HepG2 (cell line): ENCODE data around the gene SEPTIN10. TPM values are rescaled to one million over a fixed set of nuclear protein-coding genes. Genes with fewer than 3 reads are reported as not detected.

Source experiments
- ATAC-seq: fragments of 200-7000 bp; cut with Tn5 transposase; 3 replicates; pipeline ENCODE4 v1.9.1; 2020; ENCODE audit warnings: mild to moderate bottlenecking, moderate library complexity
- BruUV-seq: library from RNA; stranded (reverse); fragments of 400-500 nt; replicated peaks from 2 replicates; lab custom pipeline; 2021; lab: Mats Ljungman, UMichigan
- CTCF ChIA-PET: fragments of 300-600 bp; formaldehyde crosslinking; extraction: SDS; loops from one replicate; lab custom pipeline; 2021; ENCODE audit warnings: low total read pairs, inconsistent platforms, low intra/inter-chr PET ratio; lab: Yijun Ruan, JAX
- POLR2A ChIA-PET: fragments of 350-600 bp; sonication (Branson Sonifier 250); formaldehyde crosslinking; loops from one replicate; lab custom pipeline; 2020; ENCODE audit warnings: antibody characterized with exemption, inconsistent platforms; lab: Yijun Ruan, JAX
- DNase-seq: peaks from one replicate; pipeline ENCODE4 v3.0.0-alpha.2; 2015; ENCODE audit warnings: low spot score
- FAIRE-seq: peaks from 3 replicates; lab custom pipeline; 2011; peaks lifted over from hg19 to GRCh38; lab: Jason Lieb, UNC
- H2AFZ ChIP-seq: one replicate; pipeline ENCODE4 v1.6.1; 2011; ENCODE audit warnings: low read length, inconsistent platforms
- H3K27ac ChIP-seq: fragments of 300-600 bp; 3 replicates; pipeline ENCODE4 v1.8.0; 2011; ENCODE audit warnings: mixed run types, mild to moderate bottlenecking, mixed read lengths, low read length, inconsistent platforms; ENCODE audit not compliant: insufficient read depth; ENCODE audit errors: extremely low read length
- H3K27me3 ChIP-seq, 2 experiments: fragments of 200-600 bp in 1 of 2; 2 replicates in 1 of 2; 3 replicates in 1 of 2; pipeline versions ENCODE4 v1.6.0 to v1.8.0; 2011; ENCODE audit warnings: low read length in 2 of 2, mild to moderate bottlenecking in 2 of 2, moderate library complexity in 2 of 2, inconsistent platforms in 1 of 2; ENCODE audit not compliant: insufficient read depth in 2 of 2, control insufficient read depth in 1 of 2
- H3K36me3 ChIP-seq, 2 experiments: fragments of 200-600 bp in 1 of 2; replicated peaks in 1 of 2; 2 replicates in 1 of 2; 3 replicates in 1 of 2; pipeline versions ENCODE4 v1.5.1 to v1.8.0; 2011; ENCODE audit warnings: low read length in 2 of 2, inconsistent platforms in 1 of 2; ENCODE audit not compliant: insufficient read depth in 2 of 2, control insufficient read depth in 1 of 2
- H3K4me1 ChIP-seq: 2 replicates; pipeline ENCODE4 v1.5.1; 2012; ENCODE audit warnings: low read length, inconsistent platforms; ENCODE audit not compliant: insufficient read depth
- H3K4me2 ChIP-seq: 2 replicates; pipeline ENCODE4 v1.6.0; 2011; ENCODE audit warnings: low read depth, low read length, inconsistent platforms
- H3K4me3 ChIP-seq, 3 experiments: fragments of 200-600 bp in 1 of 3; sonication (generic), shearing (Covaris generic) in 1 of 3; replicated peaks in 1 of 3; 2 replicates each; pipeline ENCODE4 v1.5.1; 2011 to 2016; ENCODE audit warnings: low read length in 3 of 3, inconsistent platforms in 2 of 3, low read depth in 2 of 3, mild to moderate bottlenecking in 2 of 3, control low read depth in 1 of 3, mixed read lengths in 1 of 3; ENCODE audit not compliant: insufficient read depth in 1 of 3
- H3K79me2 ChIP-seq: one replicate; pipeline ENCODE4 v1.6.1; 2011; ENCODE audit warnings: low read length, inconsistent platforms; ENCODE audit not compliant: insufficient read depth
- H3K9ac ChIP-seq: 2 replicates; pipeline ENCODE4 v1.6.0; 2011; ENCODE audit warnings: mild to moderate bottlenecking, low read depth, low read length, inconsistent platforms; ENCODE audit not compliant: insufficient read depth
- H3K9me3 ChIP-seq: 2 replicates; pipeline ENCODE4 v1.5.1; 2012; ENCODE audit warnings: mild to moderate bottlenecking, low read length
- H4K20me1 ChIP-seq: 2 replicates; pipeline ENCODE4 v1.6.0; 2011; ENCODE audit warnings: inconsistent platforms, mild to moderate bottlenecking, low read length, moderate library complexity; ENCODE audit not compliant: insufficient read depth
- CREB3 ChIP-seq: sonication (generic); formaldehyde crosslinking; IDR thresholded peaks from 2 replicates; pipeline ENCODE4 v1.5.0; 2020; ENCODE audit warnings: missing genetic modification reagents
- ERF ChIP-seq: IDR thresholded peaks from 2 replicates; pipeline ENCODE4 v1.6.1; 2018; ENCODE audit warnings: missing biosample characterization, missing genetic modification reagents
- HNF1A ChIP-seq, 2 experiments: sonication (generic) in 1 of 2; formaldehyde crosslinking in 1 of 2; IDR thresholded peaks; 2 replicates each; pipeline versions ENCODE4 v1.4.0 to v1.6.1; 2016 to 2020; ENCODE audit warnings: borderline replicate concordance in 1 of 2, low read depth in 1 of 2, mild to moderate bottlenecking in 1 of 2, missing genetic modification reagents in 1 of 2
- ZBTB38 ChIP-seq: sonication (generic); formaldehyde crosslinking; IDR thresholded peaks from 2 replicates; pipeline ENCODE4 v1.5.1; 2020; ENCODE audit warnings: mild to moderate bottlenecking, missing genetic modification reagents
- ZNF775 ChIP-seq: sonication (generic); formaldehyde crosslinking; IDR thresholded peaks from 2 replicates; pipeline ENCODE4 v1.4.0; 2020; ENCODE audit warnings: missing genetic modification reagents, mild to moderate bottlenecking, moderate library complexity, borderline replicate concordance
- ZSCAN30 ChIP-seq: sonication (generic); formaldehyde crosslinking; IDR thresholded peaks from 2 replicates; pipeline ENCODE4 v1.5.0; 2020; ENCODE audit warnings: mild to moderate bottlenecking, missing genetic modification reagents
- WGBS: methylation state at CpG from one replicate; pipeline ENCODE4 v1.1.6; 2017; ENCODE audit warnings: low lambda C conversion rate; 5-methylcytosine and 5-hydroxymethylcytosine counted together
- in situ Hi-C: cut with HindIII; loops from 2 replicates; pipeline ENCODE4 v1.10.0; 2017; ENCODE audit warnings: low pct_unique_long_range_greater_than_20kb; ENCODE audit not compliant: extremely low pct_ligation_motif_present
- intact Hi-C: fragments of 100-400 bp; cut with micrococcal nuclease; formaldehyde crosslinking; loops from one replicate; pipeline ENCODE4 v1.10.0; 2022; ENCODE audit not compliant: unreplicated experiment
- polyA plus RNA-seq, 8 experiments: library from polyadenylated mRNA; depleted of rRNA in 3 of 8; stranded (reverse) in 7 of 8; unstranded in 1 of 8; fragments of >200 nt; fragmentation: Illumina TruSeq in 4 of 8; extraction: Trizol in 4 of 8; gene quantifications; 2 replicates each; pipeline versions ENCODE4 v1.2.1 to v1.2.3, GENCODE V29; 2011 to 2016; ENCODE audit warnings: low read depth in 4 of 8, missing spikeins in 1 of 8, mixed read lengths in 1 of 8; ENCODE audit not compliant: insufficient read depth in 1 of 8
- total RNA-seq, 5 experiments: library from RNA; depleted of rRNA; stranded (reverse); fragments of >200 nt; fragmentation: Illumina TruSeq; extraction: Trizol; gene quantifications; 2 replicates each; pipeline ENCODE4 v1.2.3, GENCODE V29; 2016; ENCODE audit warnings: low read depth in 1 of 5
- TF ChIP-seq, protein P1 (sequence below): sonication (generic); formaldehyde crosslinking; conservative IDR thresholded peaks from 2 replicates; pipeline ENCODE4 v1.4.0; 2020; ENCODE audit warnings: mild to moderate bottlenecking, missing genetic modification reagents, moderate library complexity
- TF ChIP-seq, protein P2 (sequence below): sonication (generic); formaldehyde crosslinking; IDR thresholded peaks from 2 replicates; pipeline ENCODE4 v1.4.0; 2020; ENCODE audit warnings: missing genetic modification reagents

Gene SEPTIN10
- total and polyA plus RNA-seq, 2 of the 13 experiments (the other 11 are each of a cell fraction or from before 2014, with no cell fraction given): 45.8 to 67.5 TPM

DNA sequence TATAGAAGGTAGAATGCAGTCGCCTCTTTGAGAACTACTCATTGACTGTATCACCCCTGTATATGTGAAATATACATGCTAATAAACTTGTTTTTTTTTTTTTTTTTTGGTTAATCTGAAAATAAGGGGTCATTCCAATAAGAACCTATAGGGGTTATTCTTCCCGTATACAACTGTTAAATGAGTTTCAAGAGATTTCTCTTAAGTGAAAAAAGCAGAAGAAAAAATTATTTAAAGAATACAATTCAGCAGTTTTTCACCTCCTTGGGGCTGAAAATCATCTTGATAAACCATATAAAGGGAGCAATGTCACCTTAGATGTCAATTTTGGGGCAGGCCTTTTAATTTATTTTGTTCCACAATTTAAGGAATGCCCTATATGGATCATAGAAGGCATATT, 66.5 kb downstream of the SEPTIN10 start:
- in situ Hi-C loops (loop anchor here (5.0 kb wide), 1 partner anchor 55 kb away; no protein-coding TSS in a partner anchor), intact Hi-C loops (loop anchor here (2.0 kb wide), 1 partner anchor 68 kb away; the partner anchor contains the start of gene SOWAHC)
- Histone ChIP-seq H2AFZ (no peak overlapping the region), H3K79me2 (no peaks in the 10 kb centered on the region), H3K9ac (no peak overlapping the region), H3K27me3 (no peaks in the 10 kb centered on the region), H3K9me3 (no peaks in the 10 kb centered on the region), H3K4me3 (no peak overlapping the region), H3K4me2 (no peak overlapping the region), H3K27ac (no peak overlapping the region), H3K36me3 (peaks cover 12 to 25% of the 10 kb centered on the region in 2 experiments), H3K4me1 (peaks cover 14% of the 10 kb centered on the region), H4K20me1 (no peaks in the 10 kb centered on the region)
- BruUV-seq: no TSS peak
- ChIA-PET CTCF (interaction anchor here (1.7 to 4.5 kb wide), 4 partner anchors 65 to 188 kb away, joined by 6 to 47 read pairs (median 26); no protein-coding TSS in a partner anchor), POLR2A (interaction anchor here (1.6 kb wide), 1 partner anchor 67 kb away, joined by 11 read pairs; the partner anchor contains the start of genes SEPTIN10 and SOWAHC)
- ATAC-seq (no peak), DNase-seq (no peak), FAIRE-seq (no peak)
- WGBS: 96% methylated on average over 2 of the region's 2 CpGs
- no peak for TF ChIP-seq ZBTB38 (CRISPR knock-in tag)
- no peak for TF ChIP-seq CREB3 (CRISPR knock-in tag)
- TF ChIP-seq ZSCAN30 (CRISPR knock-in tag): no peak
- TF ChIP-seq, protein P1, sequence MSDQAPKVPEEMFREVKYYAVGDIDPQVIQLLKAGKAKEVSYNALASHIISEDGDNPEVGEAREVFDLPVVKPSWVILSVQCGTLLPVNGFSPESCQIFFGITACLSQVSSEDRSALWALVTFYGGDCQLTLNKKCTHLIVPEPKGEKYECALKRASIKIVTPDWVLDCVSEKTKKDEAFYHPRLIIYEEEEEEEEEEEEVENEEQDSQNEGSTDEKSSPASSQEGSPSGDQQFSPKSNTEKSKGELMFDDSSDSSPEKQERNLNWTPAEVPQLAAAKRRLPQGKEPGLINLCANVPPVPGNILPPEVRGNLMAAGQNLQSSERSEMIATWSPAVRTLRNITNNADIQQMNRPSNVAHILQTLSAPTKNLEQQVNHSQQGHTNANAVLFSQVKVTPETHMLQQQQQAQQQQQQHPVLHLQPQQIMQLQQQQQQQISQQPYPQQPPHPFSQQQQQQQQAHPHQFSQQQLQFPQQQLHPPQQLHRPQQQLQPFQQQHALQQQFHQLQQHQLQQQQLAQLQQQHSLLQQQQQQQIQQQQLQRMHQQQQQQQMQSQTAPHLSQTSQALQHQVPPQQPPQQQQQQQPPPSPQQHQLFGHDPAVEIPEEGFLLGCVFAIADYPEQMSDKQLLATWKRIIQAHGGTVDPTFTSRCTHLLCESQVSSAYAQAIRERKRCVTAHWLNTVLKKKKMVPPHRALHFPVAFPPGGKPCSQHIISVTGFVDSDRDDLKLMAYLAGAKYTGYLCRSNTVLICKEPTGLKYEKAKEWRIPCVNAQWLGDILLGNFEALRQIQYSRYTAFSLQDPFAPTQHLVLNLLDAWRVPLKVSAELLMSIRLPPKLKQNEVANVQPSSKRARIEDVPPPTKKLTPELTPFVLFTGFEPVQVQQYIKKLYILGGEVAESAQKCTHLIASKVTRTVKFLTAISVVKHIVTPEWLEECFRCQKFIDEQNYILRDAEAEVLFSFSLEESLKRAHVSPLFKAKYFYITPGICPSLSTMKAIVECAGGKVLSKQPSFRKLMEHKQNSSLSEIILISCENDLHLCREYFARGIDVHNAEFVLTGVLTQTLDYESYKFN: no peak
- no peak for TF ChIP-seq ZNF775 (CRISPR knock-in tag)
- TF ChIP-seq, protein P2, sequence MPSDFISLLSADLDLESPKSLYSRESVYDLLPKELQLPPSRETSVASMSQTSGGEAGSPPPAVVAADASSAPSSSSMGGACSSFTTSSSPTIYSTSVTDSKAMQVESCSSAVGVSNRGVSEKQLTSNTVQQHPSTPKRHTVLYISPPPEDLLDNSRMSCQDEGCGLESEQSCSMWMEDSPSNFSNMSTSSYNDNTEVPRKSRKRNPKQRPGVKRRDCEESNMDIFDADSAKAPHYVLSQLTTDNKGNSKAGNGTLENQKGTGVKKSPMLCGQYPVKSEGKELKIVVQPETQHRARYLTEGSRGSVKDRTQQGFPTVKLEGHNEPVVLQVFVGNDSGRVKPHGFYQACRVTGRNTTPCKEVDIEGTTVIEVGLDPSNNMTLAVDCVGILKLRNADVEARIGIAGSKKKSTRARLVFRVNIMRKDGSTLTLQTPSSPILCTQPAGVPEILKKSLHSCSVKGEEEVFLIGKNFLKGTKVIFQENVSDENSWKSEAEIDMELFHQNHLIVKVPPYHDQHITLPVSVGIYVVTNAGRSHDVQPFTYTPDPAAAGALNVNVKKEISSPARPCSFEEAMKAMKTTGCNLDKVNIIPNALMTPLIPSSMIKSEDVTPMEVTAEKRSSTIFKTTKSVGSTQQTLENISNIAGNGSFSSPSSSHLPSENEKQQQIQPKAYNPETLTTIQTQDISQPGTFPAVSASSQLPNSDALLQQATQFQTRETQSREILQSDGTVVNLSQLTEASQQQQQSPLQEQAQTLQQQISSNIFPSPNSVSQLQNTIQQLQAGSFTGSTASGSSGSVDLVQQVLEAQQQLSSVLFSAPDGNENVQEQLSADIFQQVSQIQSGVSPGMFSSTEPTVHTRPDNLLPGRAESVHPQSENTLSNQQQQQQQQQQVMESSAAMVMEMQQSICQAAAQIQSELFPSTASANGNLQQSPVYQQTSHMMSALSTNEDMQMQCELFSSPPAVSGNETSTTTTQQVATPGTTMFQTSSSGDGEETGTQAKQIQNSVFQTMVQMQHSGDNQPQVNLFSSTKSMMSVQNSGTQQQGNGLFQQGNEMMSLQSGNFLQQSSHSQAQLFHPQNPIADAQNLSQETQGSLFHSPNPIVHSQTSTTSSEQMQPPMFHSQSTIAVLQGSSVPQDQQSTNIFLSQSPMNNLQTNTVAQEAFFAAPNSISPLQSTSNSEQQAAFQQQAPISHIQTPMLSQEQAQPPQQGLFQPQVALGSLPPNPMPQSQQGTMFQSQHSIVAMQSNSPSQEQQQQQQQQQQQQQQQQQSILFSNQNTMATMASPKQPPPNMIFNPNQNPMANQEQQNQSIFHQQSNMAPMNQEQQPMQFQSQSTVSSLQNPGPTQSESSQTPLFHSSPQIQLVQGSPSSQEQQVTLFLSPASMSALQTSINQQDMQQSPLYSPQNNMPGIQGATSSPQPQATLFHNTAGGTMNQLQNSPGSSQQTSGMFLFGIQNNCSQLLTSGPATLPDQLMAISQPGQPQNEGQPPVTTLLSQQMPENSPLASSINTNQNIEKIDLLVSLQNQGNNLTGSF (CRISPR knock-in tag): no peak
- no peak for TF ChIP-seq ERF (CRISPR knock-in tag)
- no peak for TF ChIP-seq HNF1A (IDR thresholded peaks at IDR 0.05; ENCODE audit: low read depth)
- no peak for TF ChIP-seq HNF1A (CRISPR knock-in tag; IDR thresholded peaks at IDR 0.05; ENCODE audit: borderline replicate concordance)
